GM20000 (cell line): Measurements from ENCODE around the gene TUBE1.
A peak's percentile ranks its signal among the peaks of the same experiment; 100 is the strongest.

ENCODE experiments used
- DNase-seq: peaks from one replicate; pipeline ENCODE4 v3.0.0; 2012; ENCODE audit warnings: low spot score
- CTCF ChIP-seq: IDR thresholded peaks from 2 replicates; pipeline ENCODE4 v1.5.1; 2012; ENCODE audit warnings: mild to moderate bottlenecking, control low read depth; ENCODE audit errors: extremely low read depth, missing control alignments

Gene TUBE1

GRCh38 chr6:112033791-112034615 is 53.3 kb downstream of the TUBE1 start:
- TF ChIP-seq CTCF = no peak
- no peak for DNase-seq

DNA sequence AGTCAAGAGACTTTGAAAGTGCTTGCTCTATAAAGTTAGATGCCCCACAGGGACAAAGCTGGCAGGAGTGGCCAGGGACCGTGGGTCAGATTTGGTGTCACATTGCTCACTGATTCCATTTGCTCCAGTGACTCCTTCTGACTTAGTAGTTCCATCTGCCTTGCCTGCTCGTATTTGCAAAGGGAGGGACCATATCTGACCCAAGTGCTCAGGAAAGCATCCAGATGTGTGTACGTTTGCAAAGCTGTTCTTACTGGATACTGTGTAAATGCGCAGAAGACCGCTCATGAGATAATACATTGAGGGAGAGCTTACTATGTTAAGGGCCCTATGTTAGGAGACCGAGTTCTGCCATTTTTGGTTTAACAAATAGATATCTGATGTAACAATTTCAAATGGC is 54.6 kb downstream of the TUBE1 start:
- TF ChIP-seq CTCF = no peak
- DNase-seq = no peak

DNA sequence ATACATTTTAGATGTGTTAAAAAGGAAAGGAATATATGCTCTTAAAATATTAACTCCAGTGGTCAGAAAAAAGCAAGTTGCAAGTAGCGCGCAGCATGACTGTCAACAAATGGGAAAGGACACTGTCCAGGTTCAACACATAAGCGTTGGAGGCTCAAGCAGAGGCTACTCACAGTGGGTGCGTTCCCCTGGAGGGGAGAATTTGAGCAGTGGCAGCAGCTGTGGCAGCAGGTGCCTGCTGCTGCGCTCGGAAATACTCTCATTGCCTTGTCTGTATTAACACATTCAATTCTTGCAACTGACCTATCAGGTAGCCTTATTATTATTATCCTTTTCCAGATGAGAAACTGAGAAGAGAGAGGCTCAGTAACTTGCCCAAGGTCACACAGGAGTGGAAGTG is 55.3 kb downstream of the TUBE1 start:
- no peak for TF ChIP-seq CTCF
- no peak for DNase-seq

- TF ChIP-seq CTCF = no peak
- no peak for DNase-seq
These were observed 56.2 kb downstream of the TUBE1 start for GRCh38 chr6:112030961-112031660.

GRCh38 chr6:112030206-112030960 is 56.9 kb downstream of the TUBE1 start:
- no peak for DNase-seq
- no peak for TF ChIP-seq CTCF

- peak; percentile 83 for TF ChIP-seq CTCF
- peak; percentile 49 for DNase-seq
These were observed 58.0 kb downstream of the TUBE1 start for GRCh38 chr6:112029045-112029822.
